Measurements from ENCODE around the gene MYO18A.
A peak's percentile ranks its signal among the peaks of the same experiment; 100 is the strongest.

The MYO18A gene

GRCh38 chr17:29120433-29120832 is 59.8 kb downstream of the MYO18A start:
- DNase-seq: no peak

DNA sequence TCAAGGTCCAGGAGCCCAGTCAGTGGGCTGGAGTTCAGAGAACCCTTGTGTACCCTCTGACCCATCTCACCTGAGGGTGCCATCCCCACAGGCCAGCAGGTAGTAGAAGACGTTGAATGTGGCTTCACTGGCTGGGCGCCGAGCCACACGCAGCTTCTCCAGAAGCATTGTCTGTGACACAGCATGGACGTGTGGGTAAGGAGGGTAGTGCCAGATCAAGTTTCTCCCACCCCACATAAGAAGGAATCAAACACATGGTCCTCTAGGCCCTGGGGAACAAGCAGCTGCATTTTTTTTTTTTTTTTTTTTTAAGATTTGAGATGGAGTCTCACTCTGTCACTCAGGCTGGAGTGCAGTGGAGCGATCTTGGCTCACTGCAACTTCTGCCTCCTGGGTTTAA is 60.9 kb downstream of the MYO18A start:
- no peak for DNase-seq

GRCh38 chr17:29116804-29117753 is 63.1 kb downstream of the MYO18A start:
- DNase-seq: peak; percentile 54

DNA sequence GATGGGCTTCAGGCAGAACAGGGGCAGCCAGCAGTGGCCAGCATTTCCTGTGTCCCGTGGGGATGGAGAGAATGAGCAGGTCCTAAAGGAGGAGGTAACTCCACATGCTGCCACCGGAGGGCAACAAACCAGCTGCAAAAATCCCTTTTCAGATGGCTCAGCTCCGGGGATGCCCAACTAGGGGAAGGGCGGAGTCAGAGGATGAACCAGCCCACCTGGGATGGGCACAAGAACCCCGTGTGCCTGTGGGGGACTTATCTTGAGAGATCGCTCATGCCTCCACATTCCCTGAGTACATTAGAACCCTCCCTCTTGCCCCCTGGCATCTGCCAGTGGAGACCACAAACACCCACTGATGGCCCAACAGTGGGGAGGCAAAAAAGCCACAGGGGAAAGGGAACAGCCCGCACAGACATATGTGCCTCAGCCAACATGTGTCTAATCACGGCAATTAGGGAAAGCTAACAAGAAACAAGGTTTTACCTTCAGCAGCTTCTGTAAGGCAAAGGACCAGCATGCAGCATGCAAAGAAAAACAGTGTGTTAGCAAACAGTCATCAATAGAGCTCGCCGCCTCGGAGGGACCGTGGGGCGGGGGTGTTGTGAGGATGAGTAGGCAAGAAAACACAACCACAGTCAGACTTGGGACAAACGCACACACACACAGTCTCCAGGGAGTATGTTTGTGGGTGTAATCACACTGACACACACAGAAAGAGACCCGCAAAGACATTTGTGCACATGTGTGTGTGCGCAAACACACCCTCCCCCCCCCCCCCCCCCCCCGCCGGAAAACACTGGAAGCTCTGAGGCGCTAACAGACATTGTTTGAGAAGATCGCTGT is 64.0 kb downstream of the MYO18A start:
- DNase-seq: peak; percentile 37

DNA sequence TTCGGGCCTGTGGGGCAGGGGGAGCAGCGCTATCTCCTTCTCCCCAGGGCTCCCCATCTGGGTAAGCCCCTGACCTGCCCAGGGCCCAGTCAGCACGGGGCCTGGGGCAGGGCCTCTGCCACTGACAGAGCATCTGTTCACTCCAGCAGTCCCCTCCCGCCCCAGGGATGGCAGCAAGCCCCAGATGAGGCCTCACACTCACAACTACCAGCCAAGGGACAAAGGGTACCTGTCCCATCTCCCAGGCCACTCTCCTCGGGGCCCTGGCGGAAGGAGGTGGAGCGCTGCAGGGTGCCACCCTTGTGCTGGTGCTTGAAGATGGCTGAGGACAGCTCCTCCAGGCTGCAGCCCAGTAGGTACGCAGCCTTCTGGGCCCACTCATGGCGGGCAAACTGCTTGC is 64.8 kb downstream of the MYO18A start:
- no peak for DNase-seq

- DNase-seq: no peak
Measured at GRCh38 chr17:29114141-29114540, 66.1 kb downstream of the MYO18A start.

- DNase-seq: no peak
Measured at GRCh38 chr17:29113334-29113733, 66.9 kb downstream of the MYO18A start.

DNA sequence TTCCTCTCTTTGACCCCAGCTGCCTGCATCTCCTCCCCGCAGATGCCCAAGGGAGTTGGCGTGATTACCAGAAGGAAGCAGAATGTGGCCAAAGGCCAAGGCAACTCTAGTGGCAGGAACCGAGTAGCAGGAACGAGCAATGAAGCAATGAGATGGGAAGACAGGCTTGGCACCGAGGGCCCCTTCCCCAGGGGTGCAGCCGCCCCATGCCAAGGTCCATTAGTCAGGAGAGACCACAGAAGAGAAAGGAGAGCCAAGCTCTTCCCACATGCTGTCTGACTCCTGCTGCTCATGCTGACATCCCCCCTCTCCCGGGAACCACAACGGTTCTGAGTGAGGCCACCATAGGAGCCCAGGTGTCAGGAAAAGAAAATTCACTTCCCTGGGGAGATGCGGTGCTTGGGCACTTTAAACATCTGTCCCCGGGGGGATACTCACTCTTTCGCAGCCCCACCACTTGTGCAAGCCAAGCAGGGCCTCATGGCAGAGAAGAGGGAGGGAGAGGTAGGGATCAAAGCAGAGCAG is 67.4 kb downstream of the MYO18A start:
- no peak for DNase-seq

GRCh38 chr17:29111816-29112499 is 68.2 kb downstream of the MYO18A start:
- DNase-seq: peak; percentile 71

- DNase-seq: no peak
Measured at GRCh38 chr17:29110372-29110757, 69.8 kb downstream of the MYO18A start.

DNA sequence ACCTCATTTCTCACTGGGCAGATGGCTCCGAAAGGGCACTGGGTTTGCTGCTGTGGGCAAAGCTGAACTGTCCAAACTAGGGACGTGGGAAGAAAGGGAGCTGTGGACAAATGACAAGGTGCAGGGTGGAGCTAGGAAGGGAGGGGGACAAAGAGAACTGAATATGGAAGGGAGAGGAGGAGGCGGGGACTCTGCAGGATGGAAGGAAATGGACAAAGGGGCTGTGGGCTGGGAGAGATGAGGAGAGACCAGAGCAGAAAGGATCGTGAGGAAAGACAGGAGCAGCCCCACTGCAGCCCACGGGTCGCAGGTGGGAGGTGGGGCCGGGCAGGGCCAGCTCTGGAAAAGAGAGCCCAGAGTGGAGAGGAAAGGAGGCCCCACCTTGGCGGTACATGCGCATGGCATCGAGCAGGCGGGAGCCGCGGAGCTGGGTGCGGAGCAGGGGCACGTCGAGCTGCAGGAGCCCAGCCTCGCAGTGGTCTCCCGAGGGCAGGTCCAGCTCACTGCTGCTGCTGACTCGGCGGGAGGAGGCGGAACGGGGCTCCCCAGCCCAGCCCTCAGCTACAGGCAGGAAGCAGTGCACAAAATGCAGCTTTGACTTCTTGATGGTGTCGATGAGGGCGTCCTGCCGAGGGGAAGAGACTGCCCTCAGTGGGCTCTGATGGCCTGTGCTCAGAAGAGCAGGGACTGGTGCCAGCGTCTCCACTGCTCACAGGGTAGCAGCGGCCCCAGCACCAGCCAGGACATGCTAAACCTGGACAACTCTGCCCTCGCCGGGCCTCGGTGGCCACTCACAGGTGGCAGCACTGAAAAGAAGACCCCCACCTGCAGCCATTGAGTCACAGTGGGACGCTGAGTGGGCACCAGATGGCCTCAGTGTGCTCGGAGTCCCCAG is 70.5 kb downstream of the MYO18A start:
- no peak for DNase-seq

DNA sequence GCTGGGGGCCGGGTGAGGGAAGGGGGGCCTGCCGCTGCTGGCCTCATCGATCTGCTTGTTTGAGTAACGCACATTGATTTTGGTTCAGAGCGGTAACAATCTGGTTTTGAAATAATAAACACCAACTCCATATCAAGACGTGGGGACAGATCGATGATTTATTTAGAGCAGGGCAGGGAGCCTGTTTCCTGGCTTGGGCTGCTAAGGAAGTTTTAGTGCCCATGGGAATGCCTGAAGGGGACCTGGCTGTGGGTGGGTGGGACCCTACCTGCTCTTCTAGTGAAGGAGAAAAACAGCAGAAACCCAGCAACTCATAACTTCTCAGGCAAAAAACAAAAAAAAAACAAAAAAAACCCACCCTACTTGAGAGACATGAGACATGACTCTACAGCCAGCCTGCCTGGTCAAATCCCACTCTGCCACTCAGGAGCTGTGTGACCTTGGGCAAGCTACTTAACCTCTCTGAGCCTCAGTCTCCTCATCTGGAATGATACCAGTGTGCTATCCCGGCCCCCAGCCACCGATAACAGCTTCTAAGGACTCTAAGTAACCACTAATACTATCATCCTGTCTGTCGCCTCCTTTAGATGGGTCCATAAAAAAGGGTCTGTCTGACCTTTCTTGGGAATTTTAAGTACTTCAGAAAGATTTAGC is 71.2 kb downstream of the MYO18A start:
- DNase-seq: no peak

DNA sequence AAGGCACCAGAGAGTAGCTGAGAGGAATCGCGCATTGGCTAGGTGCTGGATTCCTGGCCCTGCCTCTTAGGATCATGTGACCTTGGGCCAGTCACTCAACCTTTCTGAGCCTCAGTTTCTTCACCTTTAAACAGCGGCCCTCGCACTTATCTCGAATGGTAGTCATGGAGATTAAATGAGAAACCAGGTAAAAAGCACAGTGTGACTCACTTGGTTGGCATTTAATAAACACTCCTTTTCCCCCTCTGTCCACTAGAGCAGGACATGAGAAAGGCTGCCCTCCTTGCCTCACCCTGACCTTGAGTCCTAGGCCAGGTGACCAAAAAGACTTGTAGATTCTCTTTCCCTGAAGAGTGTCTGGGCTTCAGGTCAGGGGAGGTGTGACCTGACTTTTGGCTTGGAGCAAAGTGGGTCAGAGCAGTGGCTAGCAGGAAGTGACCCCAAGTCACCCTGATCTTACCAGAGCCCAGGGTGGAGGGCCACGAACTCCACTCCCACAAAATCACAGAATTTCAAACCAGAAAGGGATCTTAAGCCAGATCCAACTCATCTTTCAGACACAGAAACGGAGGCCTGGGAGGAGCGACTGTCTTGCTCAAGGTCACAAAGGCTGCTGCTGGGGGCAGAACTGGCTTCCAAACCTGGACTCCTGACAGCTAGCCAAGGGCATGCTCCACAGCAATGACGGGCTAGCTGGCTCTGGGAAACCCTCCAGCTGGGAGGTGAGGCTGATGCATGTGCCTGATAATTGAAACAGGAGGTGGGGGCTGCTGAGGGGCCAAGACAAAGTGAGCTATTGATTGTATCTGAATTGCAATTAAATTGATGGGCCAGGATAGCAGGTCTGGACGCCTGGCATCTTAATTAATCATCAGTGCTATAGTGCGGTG is 72.0 kb downstream of the MYO18A start:
- DNase-seq: no peak

DNA sequence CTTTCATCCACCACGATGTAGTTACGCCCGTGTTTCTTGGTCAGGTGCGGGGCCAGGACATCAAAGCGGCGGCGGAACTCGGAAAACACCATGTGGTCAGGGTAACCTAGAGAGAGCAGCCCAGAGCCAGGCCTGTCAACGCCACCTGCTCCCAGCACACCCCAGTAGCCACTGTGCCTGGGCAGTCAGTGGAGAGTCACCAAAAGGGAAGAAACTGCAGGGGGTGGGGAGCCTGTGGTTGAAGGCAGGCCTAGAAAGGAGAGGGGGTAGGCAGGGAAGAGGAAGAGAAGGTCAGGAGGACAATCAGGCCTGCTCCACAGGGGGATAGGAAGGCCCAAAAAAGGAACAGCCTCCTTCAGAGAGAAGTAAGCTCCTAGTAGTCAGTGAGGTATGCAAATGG is 73.1 kb downstream of the MYO18A start:
- DNase-seq: no peak

DNA sequence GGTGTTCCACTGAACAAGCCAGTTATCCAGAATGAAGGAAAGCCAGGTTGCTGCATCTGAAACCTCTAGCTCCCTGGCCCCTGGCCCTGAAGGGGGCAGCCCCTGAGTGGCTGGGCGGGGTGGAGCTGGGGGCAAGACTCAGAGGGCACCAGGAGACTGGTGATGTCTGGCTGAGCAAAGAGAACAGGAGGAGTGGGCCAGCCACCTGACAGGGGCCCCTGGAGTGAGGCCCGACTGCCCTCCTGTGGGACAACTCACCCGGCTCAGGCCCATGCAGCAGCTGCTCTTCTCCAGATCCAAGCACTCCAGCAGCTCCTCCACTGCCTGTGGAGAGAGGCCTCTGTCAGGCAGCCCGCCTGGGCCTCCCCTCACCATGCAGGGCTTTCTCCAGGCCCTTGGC is 76.9 kb downstream of the MYO18A start:
- no peak for DNase-seq

GRCh38 chr17:29102741-29103181 is 77.4 kb downstream of the MYO18A start:
- no peak for DNase-seq

- no peak for DNase-seq
Measured at GRCh38 chr17:29102046-29102445, 78.2 kb downstream of the MYO18A start.

DNA sequence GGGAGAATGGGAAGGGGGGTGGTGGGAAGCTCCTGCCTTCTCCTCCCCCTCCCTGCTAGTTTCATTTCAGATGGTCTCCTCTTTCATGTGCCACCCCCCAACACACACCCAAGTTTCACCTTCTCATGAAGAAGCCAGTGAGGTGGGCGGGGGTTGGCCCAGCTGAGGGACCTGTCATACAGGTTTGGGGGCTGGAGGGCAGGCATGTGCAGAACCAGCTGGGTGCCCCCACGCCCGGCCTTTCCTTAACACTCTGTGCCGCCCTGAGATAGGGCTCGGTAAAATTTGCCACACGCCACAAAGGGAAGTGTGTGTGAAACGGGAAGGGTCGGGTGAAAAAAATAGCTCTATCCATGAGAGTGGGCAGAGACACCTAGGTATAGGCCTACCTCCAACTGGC is 79.9 kb downstream of the MYO18A start:
- no peak for DNase-seq

DNA sequence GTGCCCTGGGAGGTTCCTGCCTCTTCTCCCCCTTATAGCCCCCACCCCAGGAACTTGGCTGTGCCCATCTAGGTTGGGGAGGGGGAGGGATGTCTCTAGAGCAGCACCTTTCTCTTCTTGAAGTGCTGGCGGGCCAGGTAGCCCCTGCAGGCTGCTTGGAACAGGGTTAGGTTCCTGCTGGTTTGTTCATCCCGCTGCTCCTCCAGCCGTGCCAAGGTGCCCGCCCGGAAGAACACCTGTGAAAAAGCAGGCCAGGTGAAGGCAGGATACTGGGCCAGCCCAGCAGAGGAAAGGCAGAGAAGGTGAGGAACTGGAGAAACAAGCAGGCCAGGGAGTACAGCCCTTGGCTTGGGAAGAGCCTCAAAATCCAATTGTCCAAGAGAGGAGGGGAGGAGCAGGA is 80.7 kb downstream of the MYO18A start:
- no peak for DNase-seq

DNA sequence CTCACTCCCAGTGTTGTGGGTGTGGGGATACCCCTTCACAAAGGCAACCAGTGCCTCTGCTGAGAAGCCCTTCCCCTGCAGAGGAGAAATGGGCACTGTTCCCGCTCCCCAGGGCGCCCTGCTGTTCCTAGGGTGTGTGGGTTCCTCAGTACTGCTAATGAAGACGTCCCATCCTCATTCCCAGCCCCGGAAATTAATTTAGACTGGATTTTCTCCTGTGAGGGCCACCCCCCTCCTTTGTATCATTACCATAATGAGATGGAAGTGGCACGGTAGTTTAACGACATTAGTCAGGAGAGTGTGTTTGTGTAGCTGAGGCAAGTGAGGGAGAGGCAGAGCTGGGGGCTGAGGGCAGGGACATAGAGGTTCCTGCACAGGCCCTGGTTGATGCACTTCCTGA is 84.1 kb downstream of the MYO18A start:
- no peak for DNase-seq

Measured in NCI-H510A treated with DMSO at 0.1 percent for 48 hours (cell line).